Measurements from ENCODE around the gene ZNF714. TPM values are rescaled to one million over a fixed set of nuclear protein-coding genes. Genes with fewer than 3 reads are reported as not detected.

ZNF714 gene
- total RNA-seq, 1 experiment from 2014 or later: 13.2 TPM

DNA sequence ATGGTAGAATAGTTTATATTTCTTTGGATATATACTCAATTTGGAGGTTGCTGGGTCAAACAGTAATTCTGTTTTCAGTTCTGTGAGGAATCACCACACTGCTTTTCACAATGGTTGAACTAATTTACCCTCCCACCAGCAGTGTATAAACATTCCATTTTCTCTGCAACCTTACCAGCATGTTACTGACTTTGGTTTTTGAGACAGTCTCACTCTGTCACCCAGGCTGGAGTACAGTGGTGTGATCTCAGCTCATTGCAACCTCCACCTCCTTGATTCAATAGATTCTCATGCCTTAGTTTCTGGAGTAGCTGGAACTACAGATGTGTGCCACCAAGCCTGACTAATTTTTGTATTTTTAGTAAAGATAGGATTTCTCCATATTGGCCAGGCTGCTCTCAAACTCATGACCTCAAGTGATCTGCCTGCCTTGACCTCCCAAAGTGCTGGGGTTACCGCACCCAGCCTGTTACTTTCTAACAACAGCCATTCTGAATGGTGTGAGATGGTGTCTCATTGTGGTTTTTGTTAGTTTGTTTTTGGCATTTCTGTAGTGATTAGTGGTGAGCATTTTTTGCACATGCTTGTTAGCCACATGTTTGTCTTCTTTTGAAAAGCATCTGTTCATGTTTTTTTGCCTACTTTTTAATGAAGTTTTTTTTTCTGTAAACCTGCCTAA is 12.5 kb downstream of the ZNF714 start:
- H3K9me3 Mint-ChIP-seq (ENCODE audit: unreplicated experiment): no peaks in the 10 kb centered on the region
- no peak overlapping the region for H3K27ac Mint-ChIP-seq (ENCODE audit: unreplicated experiment)
- no peaks in the 10 kb centered on the region for H3K36me3 ChIP-seq (ENCODE audit: control insufficient read depth, insufficient read depth, low read length)
- no peak overlapping the region for H3K4me3 Mint-ChIP-seq (ENCODE audit: unreplicated experiment)
- no peaks in the 10 kb centered on the region for H3K27me3 ChIP-seq (replicated peaks; ENCODE audit: control insufficient read depth, insufficient read depth, low read length)
- no peaks in the 10 kb centered on the region for H3K9me3 ChIP-seq
- H3K36me3 Mint-ChIP-seq (ENCODE audit: insufficient read depth, unreplicated experiment): peaks cover 37% of the 10 kb centered on the region
- intact Hi-C loops (cut with micrococcal nuclease; ENCODE audit: unreplicated experiment): no loop called here
- H3K4me1 Mint-ChIP-seq (ENCODE audit: low read depth, unreplicated experiment): no peaks in the 10 kb centered on the region
- CTCF ChIA-PET: no interaction called here
- H3K4me1 ChIP-seq: no peaks in the 10 kb centered on the region
- POLR2A ChIA-PET: no interaction called here
- no peak for DNase-seq
- no peaks in the 10 kb centered on the region for H3K27me3 Mint-ChIP-seq (ENCODE audit: insufficient read depth, unreplicated experiment)
- no TSS peak for BruUV-seq (replicated peaks)
- TF ChIP-seq, protein P1, sequence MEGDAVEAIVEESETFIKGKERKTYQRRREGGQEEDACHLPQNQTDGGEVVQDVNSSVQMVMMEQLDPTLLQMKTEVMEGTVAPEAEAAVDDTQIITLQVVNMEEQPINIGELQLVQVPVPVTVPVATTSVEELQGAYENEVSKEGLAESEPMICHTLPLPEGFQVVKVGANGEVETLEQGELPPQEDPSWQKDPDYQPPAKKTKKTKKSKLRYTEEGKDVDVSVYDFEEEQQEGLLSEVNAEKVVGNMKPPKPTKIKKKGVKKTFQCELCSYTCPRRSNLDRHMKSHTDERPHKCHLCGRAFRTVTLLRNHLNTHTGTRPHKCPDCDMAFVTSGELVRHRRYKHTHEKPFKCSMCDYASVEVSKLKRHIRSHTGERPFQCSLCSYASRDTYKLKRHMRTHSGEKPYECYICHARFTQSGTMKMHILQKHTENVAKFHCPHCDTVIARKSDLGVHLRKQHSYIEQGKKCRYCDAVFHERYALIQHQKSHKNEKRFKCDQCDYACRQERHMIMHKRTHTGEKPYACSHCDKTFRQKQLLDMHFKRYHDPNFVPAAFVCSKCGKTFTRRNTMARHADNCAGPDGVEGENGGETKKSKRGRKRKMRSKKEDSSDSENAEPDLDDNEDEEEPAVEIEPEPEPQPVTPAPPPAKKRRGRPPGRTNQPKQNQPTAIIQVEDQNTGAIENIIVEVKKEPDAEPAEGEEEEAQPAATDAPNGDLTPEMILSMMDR (IDR thresholded peaks at IDR 0.05; ENCODE audit: insufficient read depth in 1 of 2, low read depth in 1 of 2, low read length in 1 of 2, severe bottlenecking in 1 of 2, unreplicated experiment in 1 of 2): no peak
- no peak overlapping the region for H3K4me3 ChIP-seq (ENCODE audit: low read depth, low read length)

DNA sequence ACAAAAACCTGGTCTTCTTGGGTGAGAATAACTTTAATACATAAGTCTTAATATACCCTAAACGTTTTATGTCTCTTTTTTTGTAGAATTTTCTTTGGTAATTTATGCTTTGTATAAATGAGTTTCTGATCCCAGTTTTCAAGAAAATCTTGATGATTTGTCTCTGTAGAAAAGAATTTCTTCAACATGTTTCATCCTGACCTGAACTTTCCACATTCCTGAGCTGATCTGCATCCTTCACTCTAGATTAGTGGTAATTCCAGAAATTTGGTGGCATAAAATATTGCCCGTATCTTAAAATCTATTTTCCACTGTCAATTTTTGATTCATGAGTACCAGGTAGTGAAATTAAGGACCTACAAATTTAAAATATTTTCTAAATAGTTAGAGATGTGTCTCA is 16.3 kb downstream of the ZNF714 start:
- Mint-ChIP-seq H3K27ac (ENCODE audit: unreplicated experiment) (no peak overlapping the region), H3K27me3 (ENCODE audit: insufficient read depth, unreplicated experiment) (no peaks in the 10 kb centered on the region), H3K36me3 (ENCODE audit: insufficient read depth, unreplicated experiment) (peaks cover 31% of the 10 kb centered on the region), H3K4me1 (ENCODE audit: low read depth, unreplicated experiment) (no peaks in the 10 kb centered on the region), H3K4me3 (ENCODE audit: unreplicated experiment) (no peak overlapping the region), H3K9me3 (ENCODE audit: unreplicated experiment) (no peaks in the 10 kb centered on the region)
- intact Hi-C loops (cut with micrococcal nuclease; ENCODE audit: unreplicated experiment): no loop called here
- TF ChIP-seq, protein P1 (IDR thresholded peaks at IDR 0.05; ENCODE audit: insufficient read depth in 1 of 2, low read depth in 1 of 2, low read length in 1 of 2, severe bottlenecking in 1 of 2, unreplicated experiment in 1 of 2): no peak
- Histone ChIP-seq H3K27me3 (replicated peaks; ENCODE audit: control insufficient read depth, insufficient read depth, low read length) (no peaks in the 10 kb centered on the region), H3K9me3 (no peaks in the 10 kb centered on the region), H3K4me1 (no peaks in the 10 kb centered on the region), H3K36me3 (ENCODE audit: control insufficient read depth, insufficient read depth, low read length) (no peaks in the 10 kb centered on the region; the same call in 1 of the 2 replicates), H3K4me3 (ENCODE audit: low read depth, low read length) (no peak overlapping the region)
- no peak for DNase-seq
- no TSS peak for BruUV-seq (replicated peaks)
- ChIA-PET CTCF (no interaction called here), POLR2A (no interaction called here)

DNA sequence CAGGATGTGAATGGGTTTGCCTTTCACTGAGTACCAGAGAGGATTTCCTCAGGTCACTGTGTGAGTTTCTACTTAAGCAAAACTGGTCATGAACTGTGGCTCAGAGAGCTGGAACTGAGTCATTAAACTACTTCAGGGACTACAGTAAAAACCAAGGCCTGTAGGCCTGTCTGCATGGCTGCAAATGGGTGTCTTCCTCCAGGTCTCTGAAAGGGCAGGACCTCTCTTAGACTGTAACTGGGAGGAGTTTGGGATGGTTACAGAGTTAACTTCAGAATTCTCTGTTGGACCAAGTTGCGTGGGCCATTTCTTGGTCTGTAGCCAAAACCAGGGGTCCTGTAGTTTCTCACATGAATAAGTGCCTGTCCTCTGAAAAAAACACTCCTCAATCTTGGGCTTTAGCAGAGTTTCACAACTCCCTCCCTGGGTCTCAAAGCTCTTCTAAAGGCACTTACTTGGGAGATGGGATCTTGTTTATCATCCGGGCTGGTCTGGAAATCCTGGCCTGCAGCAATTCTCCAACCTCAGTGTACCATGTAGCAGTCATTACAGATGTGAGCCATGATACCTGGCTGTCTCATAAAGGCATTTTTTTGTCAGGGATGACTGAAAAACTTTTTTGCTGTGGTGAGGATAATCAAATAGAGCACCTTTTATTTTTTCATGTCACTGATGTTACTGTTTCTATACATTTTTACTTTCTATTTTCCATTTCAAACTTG is 19.7 kb downstream of the ZNF714 start:
- intact Hi-C loops (cut with micrococcal nuclease; ENCODE audit: unreplicated experiment): no loop called here
- no peaks in the 10 kb centered on the region for H3K4me1 ChIP-seq

More for the DNA sequence above, 19.7 kb downstream of the ZNF714 start:
- ChIA-PET POLR2A (no interaction called here), CTCF (no interaction called here)
- no peak for DNase-seq
- TF ChIP-seq, protein P1 (IDR thresholded peaks at IDR 0.05; ENCODE audit: insufficient read depth in 1 of 2, low read depth in 1 of 2, low read length in 1 of 2, severe bottlenecking in 1 of 2, unreplicated experiment in 1 of 2): no peak
- BruUV-seq (replicated peaks): no TSS peak
- no peaks in the 10 kb centered on the region for H3K27me3 ChIP-seq (replicated peaks; ENCODE audit: control insufficient read depth, insufficient read depth, low read length)
- H3K27me3 Mint-ChIP-seq (ENCODE audit: insufficient read depth, unreplicated experiment): no peaks in the 10 kb centered on the region
- H3K27ac Mint-ChIP-seq (ENCODE audit: unreplicated experiment): no peak overlapping the region
- H3K4me3 ChIP-seq (ENCODE audit: low read depth, low read length): no peak overlapping the region
- H3K36me3 ChIP-seq (ENCODE audit: control insufficient read depth, insufficient read depth, low read length): no peaks in the 10 kb centered on the region; the same call in 1 of the 2 replicates
- H3K9me3 ChIP-seq: no peaks in the 10 kb centered on the region
- no peaks in the 10 kb centered on the region for H3K4me1 Mint-ChIP-seq (ENCODE audit: low read depth, unreplicated experiment)
- peaks cover 22% of the 10 kb centered on the region for H3K36me3 Mint-ChIP-seq (ENCODE audit: insufficient read depth, unreplicated experiment)
- no peaks in the 10 kb centered on the region for H3K9me3 Mint-ChIP-seq (ENCODE audit: unreplicated experiment)
- no peak overlapping the region for H3K4me3 Mint-ChIP-seq (ENCODE audit: unreplicated experiment)
